K562 (cell line): ENCODE results near the gene SYT1. TPM values are rescaled to one million over a fixed set of nuclear protein-coding genes. Genes with fewer than 3 reads are reported as not detected.

Experiments
- ATAC-seq: fragments of 200-7000 bp; cut with Tn5 transposase; 3 replicates; pipeline ENCODE4 v1.9.1; 2020; ENCODE audit warnings: moderate library complexity
- BruUV-seq: library from RNA; stranded (reverse); fragments of 400-500 nt; replicated peaks from 2 replicates; lab custom pipeline; 2021; lab: Mats Ljungman, UMichigan
- CTCF ChIA-PET: fragments of 300-600 bp; formaldehyde crosslinking; extraction: SDS; loops from one replicate; lab custom pipeline; 2021; ENCODE audit warnings: low intra/inter-chr PET ratio; lab: Yijun Ruan, JAX
- POLR2A ChIA-PET: fragments of 300-600, 350-650 bp; sonication (Branson Sonifier 250); formaldehyde crosslinking; extraction: SDS; loops from one replicate; lab custom pipeline; 2021; ENCODE audit warnings: antibody characterized with exemption, inconsistent platforms; lab: Yijun Ruan, JAX
- DNase-seq, 4 experiments: peaks; one replicate each; pipeline versions ENCODE4 v3.0.0 to v3.0.0-alpha.2; 2011 to 2018; ENCODE audit warnings: low spot score in 3 of 4, mixed read lengths in 3 of 4; ENCODE audit errors: extremely low read depth in 1 of 4
- FAIRE-seq: peaks from 2 replicates; lab custom pipeline; 2011; peaks lifted over from hg19 to GRCh38; lab: Jason Lieb, UNC
- H2AFZ ChIP-seq: 2 replicates; pipeline ENCODE4 v1.6.0; 2011; ENCODE audit warnings: low read depth, low read length, control low read depth, inconsistent platforms
- H3K27ac ChIP-seq: fragments of 200-600 bp; 3 replicates; pipeline ENCODE4 v1.8.0; 2011; ENCODE audit warnings: low read depth, mild to moderate bottlenecking, control low read depth, inconsistent platforms, low read length, moderate library complexity, mixed read lengths; ENCODE audit errors: extremely low read depth
- H3K27me3 ChIP-seq, 2 experiments: fragments of 300-600 bp in 1 of 2; 2 replicates in 1 of 2; 3 replicates in 1 of 2; pipeline versions ENCODE4 v1.6.0 to v1.8.0; 2011; ENCODE audit warnings: inconsistent platforms in 2 of 2, low read length in 2 of 2, mild to moderate bottlenecking in 1 of 2, mixed read lengths in 1 of 2, moderate library complexity in 1 of 2; ENCODE audit not compliant: control insufficient read depth in 2 of 2, insufficient read depth in 2 of 2
- H3K36me3 ChIP-seq: fragments of 300-600 bp; 3 replicates; pipeline ENCODE4 v1.8.0; 2011; ENCODE audit warnings: mild to moderate bottlenecking, low read length, inconsistent platforms; ENCODE audit not compliant: control insufficient read depth, insufficient read depth
- H3K4me1 ChIP-seq, 2 experiments: fragments of 200-600 bp in 1 of 2; replicated peaks in 1 of 2; 2 replicates in 1 of 2; 3 replicates in 1 of 2; pipeline versions ENCODE4 v1.5.1 to v1.8.0; 2011; ENCODE audit warnings: inconsistent platforms in 2 of 2, low read length in 2 of 2, mild to moderate bottlenecking in 1 of 2, mixed read lengths in 1 of 2, moderate library complexity in 1 of 2; ENCODE audit not compliant: control insufficient read depth in 2 of 2, insufficient read depth in 2 of 2
- H3K4me2 ChIP-seq: 2 replicates; pipeline ENCODE4 v1.6.1; 2011; ENCODE audit warnings: low read length, control low read depth, inconsistent platforms, mixed read lengths; ENCODE audit not compliant: insufficient read depth
- H3K4me3 ChIP-seq: fragments of 200-600 bp; sonication (generic), shearing (Covaris generic); 2 replicates; pipeline ENCODE4 v1.5.1; 2016; ENCODE audit warnings: control low read depth, inconsistent platforms
- H3K79me2 ChIP-seq: fragments of 200-600 bp; 3 replicates; pipeline ENCODE4 v1.8.0; 2011; ENCODE audit warnings: low read length, inconsistent platforms; ENCODE audit not compliant: control insufficient read depth, insufficient read depth
- H3K9ac ChIP-seq, 2 experiments: 2 replicates each; pipeline versions ENCODE4 v1.6.0 to v1.6.1; 2011; ENCODE audit warnings: low read depth in 2 of 2, low read length in 2 of 2, control low read depth in 1 of 2, inconsistent platforms in 1 of 2, mild to moderate bottlenecking in 1 of 2, mixed read lengths in 1 of 2; ENCODE audit not compliant: insufficient read depth in 1 of 2
- H3K9me1 ChIP-seq: one replicate; pipeline ENCODE4 v1.6.0; 2011; ENCODE audit warnings: inconsistent platforms, mild to moderate bottlenecking, low read length, moderate library complexity; ENCODE audit not compliant: control insufficient read depth, insufficient read depth
- H3K9me3 ChIP-seq: replicated peaks from 2 replicates; pipeline ENCODE4 v1.5.1; 2011; ENCODE audit warnings: low read depth, low read length, inconsistent platforms; ENCODE audit not compliant: control insufficient read depth, insufficient read depth
- H4K20me1 ChIP-seq: replicated peaks from 2 replicates; pipeline ENCODE4 v1.6.1; 2011; ENCODE audit warnings: low read length, inconsistent platforms, mixed read lengths; ENCODE audit not compliant: control insufficient read depth, insufficient read depth
- MIER1 ChIP-seq: fragments of 450-650 bp; IDR thresholded peaks from 2 replicates; pipeline ENCODE4 v1.6.1; 2016; ENCODE audit warnings: antibody characterized with exemption, mild to moderate bottlenecking, low read depth
- RAD21 ChIP-seq, 2 experiments: fragments of 250-450 bp in 1 of 2; fragments of 450-650 bp in 1 of 2; sonication (Bioruptor Pico) in 1 of 2; formaldehyde crosslinking in 1 of 2; IDR thresholded peaks in 1 of 2; conservative IDR thresholded peaks in 1 of 2; 2 replicates each; pipeline versions ENCODE4 v1.4.0 to v1.8.0; 2020 to 2022; ENCODE audit warnings: mild to moderate bottlenecking in 2 of 2, moderate library complexity in 1 of 2
- REST ChIP-seq, 2 experiments: fragments of 450-650 bp; formaldehyde crosslinking in 1 of 2; IDR thresholded peaks; 2 replicates each; pipeline versions ENCODE4 v1.4.0 to v1.6.1; 2014 to 2020; ENCODE audit warnings: mild to moderate bottlenecking in 2 of 2, borderline replicate concordance in 1 of 2, low read depth in 1 of 2
- WGBS: fragments of 100-300 bp; shearing (Covaris generic); methylation state at CpG from one replicate; pipeline ENCODE4 v1.1.6; 2016; ENCODE audit warnings: low coverage, mixed read lengths; ENCODE audit not compliant: insufficient coverage; ENCODE audit errors: missing lambda C conversion rate; 5-methylcytosine and 5-hydroxymethylcytosine counted together
- in situ Hi-C: fragments of 300-500 bp; cut with MboI; formaldehyde crosslinking; loops from 4 replicates; pipeline ENCODE4 v1.15.0; 2018; ENCODE audit warnings: inconsistent platforms, mixed read lengths
- intact Hi-C: fragments of 100-400 bp; cut with micrococcal nuclease; formaldehyde crosslinking; loops from 2 replicates; pipeline ENCODE4 v1.14.2; 2022
- polyA plus RNA-seq, 8 experiments: library from polyadenylated mRNA; depleted of rRNA in 4 of 8; stranded (reverse) in 5 of 8; unstranded in 3 of 8; fragments of >200 nt; fragmentation: Nextera tagmentation in 2 of 8; fragmentation: Illumina TruSeq in 1 of 8; extraction: Ambion mirVana in 2 of 8; extraction: Trizol in 1 of 8; gene quantifications; 2 replicates each; pipeline versions ENCODE4 v1.2.1 to v1.2.3, GENCODE V29; 2011 to 2014; ENCODE audit warnings: inconsistent platforms in 1 of 8, missing spikeins in 1 of 8
- total RNA-seq, 7 experiments: library from RNA; depleted of rRNA in 6 of 7; stranded (reverse); fragments of >200 nt in 6 of 7; fragmentation: Illumina TruSeq in 2 of 7; extraction: Trizol in 2 of 7; gene quantifications; 2 replicates each; pipeline versions ENCODE4 v1.2.1 to v1.2.3, GENCODE V29; 2011 to 2021; ENCODE audit warnings: low replicate concordance in 1 of 7
- TF ChIP-seq, protein P1 (sequence below): sonication (generic); formaldehyde crosslinking; IDR thresholded peaks from 2 replicates; pipeline ENCODE4 v1.8.0; 2022; ENCODE audit warnings: mild to moderate bottlenecking, missing genetic modification reagents

The SYT1 gene
- total and polyA plus RNA-seq, 9 of the 15 experiments (the other 6 are each of a cell fraction or from before 2014, with no cell fraction given) = 0.03 to 0.13 (median 0.07) TPM; not detected in 4

DNA sequence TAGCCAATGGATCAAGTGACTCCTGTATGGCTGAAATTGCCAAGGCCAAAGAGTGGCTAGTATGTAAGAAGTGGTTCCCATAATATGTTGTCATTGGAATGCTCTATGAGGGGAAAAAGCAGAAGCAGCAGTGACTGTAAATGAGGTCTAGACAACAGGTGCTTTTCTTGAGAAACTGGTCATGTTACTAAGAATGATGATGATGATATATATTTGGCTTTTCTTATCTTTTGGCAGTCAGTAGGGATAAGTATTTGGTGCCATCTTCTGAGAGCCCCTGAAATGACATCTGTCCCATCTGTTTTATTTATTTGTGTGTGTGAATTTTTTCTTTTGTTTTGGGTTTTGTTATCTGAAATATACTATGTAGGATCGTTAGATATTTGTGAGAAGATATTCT lies 141.7 kb downstream of the SYT1 start:
- 0% methylated on average over 1 of the region's 1 CpG for WGBS
- FAIRE-seq = no peak

DNA sequence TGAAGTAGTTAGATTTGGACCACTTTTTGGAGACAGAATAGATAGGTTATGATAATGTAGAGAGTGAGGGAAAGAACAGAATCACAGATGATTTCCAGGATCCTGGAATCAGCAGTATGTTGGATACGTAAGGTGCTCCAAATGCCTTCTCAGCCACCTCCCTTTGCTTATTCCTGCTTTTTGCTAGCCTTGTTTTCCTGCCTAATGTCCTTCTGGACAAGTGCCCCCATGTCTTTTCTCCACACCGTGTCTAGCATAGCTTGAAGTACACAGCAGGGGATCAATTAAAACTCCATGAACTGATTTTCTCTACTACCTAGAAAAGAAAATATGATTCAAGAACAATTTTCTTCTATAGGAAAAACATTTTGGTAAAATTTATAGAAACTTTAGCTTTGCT lies 144.0 kb downstream of the SYT1 start:
- no peak overlapping the region for H2AFZ ChIP-seq
- BruUV-seq = no TSS peak
- CTCF ChIA-PET = no interaction called here
- DNase-seq (no peak), FAIRE-seq (no peak), ATAC-seq (no peak)
- 4% methylated on average over 2 of the region's 2 CpGs for WGBS
- H3K27me3 ChIP-seq = no peaks in the 10 kb centered on the region
- intact Hi-C loops (no loop called here), in situ Hi-C loops (no loop called here)
- H3K4me1 ChIP-seq = no peaks in the 10 kb centered on the region
- H3K9me3 ChIP-seq = no peaks in the 10 kb centered on the region
- H3K4me3 ChIP-seq = no peak overlapping the region
- H3K79me2 ChIP-seq = no peaks in the 10 kb centered on the region
- no peaks in the 10 kb centered on the region for H4K20me1 ChIP-seq
- no peaks in the 10 kb centered on the region for H3K36me3 ChIP-seq
- H3K9me1 ChIP-seq = no peaks in the 10 kb centered on the region
- no peak overlapping the region for H3K4me2 ChIP-seq
- no peak overlapping the region for H3K9ac ChIP-seq
- POLR2A ChIA-PET = no interaction called here
- no peak overlapping the region for H3K27ac ChIP-seq
- TF ChIP-seq MIER1 (no peak), REST (IDR thresholded peaks at IDR 0.05; ENCODE audit: borderline replicate concordance) (no peak), REST (CRISPR knock-in tag; IDR thresholded peaks at IDR 0.05; ENCODE audit: low read depth) (no peak)

More for the DNA sequence above, 141.7 kb downstream of the SYT1 start:
- no peaks in the 10 kb centered on the region for H3K79me2 ChIP-seq
- H2AFZ ChIP-seq = no peak overlapping the region
- ChIA-PET POLR2A (no interaction called here), CTCF (no interaction called here)
- no peak overlapping the region for H3K9ac ChIP-seq
- H3K4me2 ChIP-seq = no peak overlapping the region
- no peaks in the 10 kb centered on the region for H3K9me3 ChIP-seq
- intact Hi-C loops = no loop called here
- no peaks in the 10 kb centered on the region for H3K4me1 ChIP-seq
- DNase-seq = no peak
- H3K9me1 ChIP-seq = no peaks in the 10 kb centered on the region
- no peak overlapping the region for H3K27ac ChIP-seq
- no peaks in the 10 kb centered on the region for H4K20me1 ChIP-seq
- no peaks in the 10 kb centered on the region for H3K27me3 ChIP-seq
- TF ChIP-seq RAD21 (CRISPR knock-in tag; conservative IDR thresholded peaks at IDR 0.05 in 1 of 2, IDR thresholded peaks at IDR 0.05 in 1 of 2) = peak; percentile 54 to 69
- TF ChIP-seq, protein P1, sequence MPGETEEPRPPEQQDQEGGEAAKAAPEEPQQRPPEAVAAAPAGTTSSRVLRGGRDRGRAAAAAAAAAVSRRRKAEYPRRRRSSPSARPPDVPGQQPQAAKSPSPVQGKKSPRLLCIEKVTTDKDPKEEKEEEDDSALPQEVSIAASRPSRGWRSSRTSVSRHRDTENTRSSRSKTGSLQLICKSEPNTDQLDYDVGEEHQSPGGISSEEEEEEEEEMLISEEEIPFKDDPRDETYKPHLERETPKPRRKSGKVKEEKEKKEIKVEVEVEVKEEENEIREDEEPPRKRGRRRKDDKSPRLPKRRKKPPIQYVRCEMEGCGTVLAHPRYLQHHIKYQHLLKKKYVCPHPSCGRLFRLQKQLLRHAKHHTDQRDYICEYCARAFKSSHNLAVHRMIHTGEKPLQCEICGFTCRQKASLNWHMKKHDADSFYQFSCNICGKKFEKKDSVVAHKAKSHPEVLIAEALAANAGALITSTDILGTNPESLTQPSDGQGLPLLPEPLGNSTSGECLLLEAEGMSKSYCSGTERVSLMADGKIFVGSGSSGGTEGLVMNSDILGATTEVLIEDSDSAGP (CRISPR knock-in tag) = no peak
- ATAC-seq = no peak
- no peak overlapping the region for H3K4me3 ChIP-seq
- BruUV-seq = no TSS peak
- in situ Hi-C loops = no loop called here
- no peaks in the 10 kb centered on the region for H3K36me3 ChIP-seq
